HG03175 (cell line): ENCODE results near the gene TMEM72.

Experiments used
- ATAC-seq: cut with Tn5 transposase; IDR thresholded peaks from one replicate; pipeline ENCODE4 v1.9.1; 2021; ENCODE audit warnings: mild to moderate bottlenecking, moderate library complexity; ENCODE audit not compliant: unreplicated experiment

TMEM72 gene

DNA sequence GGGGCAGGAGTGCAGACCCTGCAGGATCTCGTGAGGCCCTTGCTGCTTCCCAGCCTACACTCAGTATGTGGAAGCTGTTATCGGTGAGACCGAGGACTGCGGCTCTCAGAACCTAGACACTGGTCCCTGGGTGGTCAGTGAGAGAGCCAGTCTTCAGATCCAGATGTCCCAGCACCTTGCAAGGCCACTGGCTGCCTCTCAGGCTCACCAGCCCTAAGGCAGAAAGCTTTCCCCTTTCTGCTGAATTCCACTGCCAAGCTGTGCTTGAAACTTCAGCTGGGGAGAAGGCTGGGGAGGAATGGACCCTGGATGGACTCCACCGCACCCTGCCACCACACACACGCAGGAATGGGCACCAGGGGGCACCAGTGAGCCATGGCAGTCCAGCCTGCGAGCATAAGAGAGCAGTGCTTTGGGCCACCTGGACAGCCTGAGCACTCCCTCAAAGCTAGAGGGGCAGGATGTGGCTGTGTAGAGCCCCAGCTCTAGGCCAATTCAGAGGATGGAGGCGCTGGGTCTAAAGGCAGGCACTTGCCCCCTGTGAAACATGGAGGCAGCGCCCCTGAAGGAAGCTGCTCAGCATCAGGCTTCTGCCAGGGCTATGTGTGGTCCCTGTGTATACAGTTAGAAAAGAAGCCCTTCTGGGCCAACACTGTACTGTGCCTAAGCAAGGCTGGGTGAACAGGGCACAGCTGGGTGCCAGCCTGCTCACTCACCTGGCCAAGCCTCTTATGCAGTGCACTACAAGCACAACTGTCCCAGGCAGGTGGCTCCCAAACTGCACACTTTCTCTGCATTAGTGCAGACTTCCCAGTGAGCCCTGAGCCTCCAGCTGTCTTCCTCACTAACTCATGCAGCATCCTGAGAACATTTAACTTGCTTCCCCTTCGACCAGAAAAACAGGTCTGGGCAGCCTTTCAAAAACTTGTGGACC, 21.6 kb downstream of the TMEM72 start:
- ATAC-seq: peak; percentile 94

DNA sequence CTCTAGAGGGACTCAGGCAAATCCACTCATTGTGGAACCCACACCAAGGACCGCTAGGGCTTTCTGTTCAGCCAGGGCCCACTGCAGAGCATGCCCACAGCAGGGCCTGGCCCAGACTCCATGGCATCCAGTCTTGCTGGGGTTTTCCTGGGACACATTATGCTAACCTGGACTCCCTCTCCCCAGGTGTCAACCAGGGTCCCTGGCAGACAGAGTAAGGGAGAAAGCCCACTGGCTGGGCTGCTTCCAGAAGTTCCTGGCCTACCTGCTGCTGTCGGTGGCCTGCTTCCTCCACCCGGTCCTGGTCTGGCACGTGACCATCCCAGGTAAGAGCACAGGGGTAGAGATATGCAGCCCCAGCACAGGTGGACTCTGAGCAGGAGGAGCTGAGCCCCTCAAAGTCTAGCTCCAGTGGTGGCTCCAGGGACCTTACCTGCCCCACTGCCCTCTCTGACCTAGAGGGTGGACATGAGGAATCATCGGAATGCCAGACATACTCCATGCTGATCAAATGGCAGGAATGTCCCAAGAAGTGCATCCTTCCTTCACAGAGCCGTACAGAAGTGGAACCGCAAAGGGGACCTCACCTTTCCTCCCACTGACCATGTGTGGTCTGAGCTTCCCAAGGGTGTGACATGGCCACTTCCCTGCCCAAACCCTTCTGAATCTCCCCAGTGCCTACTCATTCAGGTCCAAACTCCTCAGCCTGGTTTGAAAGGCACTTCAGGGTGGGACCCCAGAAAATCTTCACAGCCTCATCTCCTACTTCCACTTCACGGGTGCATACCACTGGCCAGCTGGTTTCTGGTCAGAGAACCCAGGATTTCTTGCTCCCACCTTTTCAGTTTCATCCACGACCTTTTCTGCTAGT, 22.5 kb downstream of the TMEM72 start:
- ATAC-seq: no peak

DNA sequence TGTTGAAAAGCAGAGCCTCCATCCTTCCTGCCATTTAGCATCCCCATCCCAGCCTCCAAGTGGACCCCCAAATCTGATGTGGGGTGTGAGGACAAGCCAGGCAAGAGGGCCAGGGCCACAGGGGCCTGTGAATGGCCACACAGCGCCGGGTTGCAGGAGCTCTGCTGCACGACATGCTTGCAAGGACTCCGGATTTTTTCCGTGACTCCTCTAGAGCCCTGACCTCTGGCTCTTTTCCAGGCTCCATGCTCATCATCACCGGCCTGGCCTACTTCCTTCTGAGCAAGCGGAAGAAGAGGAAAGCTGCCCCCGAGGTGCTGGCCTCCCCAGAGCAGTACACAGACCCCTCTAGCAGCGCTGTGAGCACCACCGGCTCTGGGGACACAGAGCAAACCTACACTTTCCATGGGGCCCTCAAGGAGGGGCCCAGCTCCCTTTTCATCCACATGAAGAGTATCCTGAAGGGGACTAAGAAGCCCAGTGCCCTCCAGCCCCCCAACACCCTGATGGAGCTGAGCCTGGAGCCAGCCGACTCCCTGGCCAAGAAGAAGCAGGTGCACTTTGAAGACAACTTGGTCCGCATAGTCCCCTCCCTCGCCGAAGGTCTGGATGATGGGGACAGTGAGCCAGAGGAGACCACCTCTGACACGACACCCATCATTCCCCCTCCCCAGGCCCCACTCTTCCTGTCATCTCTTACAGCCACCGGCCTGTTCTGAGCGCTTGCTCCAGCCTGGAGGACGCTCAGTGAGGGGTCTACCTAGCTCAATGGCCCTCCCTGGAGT, 23.5 kb downstream of the TMEM72 start:
- no peak for ATAC-seq

DNA sequence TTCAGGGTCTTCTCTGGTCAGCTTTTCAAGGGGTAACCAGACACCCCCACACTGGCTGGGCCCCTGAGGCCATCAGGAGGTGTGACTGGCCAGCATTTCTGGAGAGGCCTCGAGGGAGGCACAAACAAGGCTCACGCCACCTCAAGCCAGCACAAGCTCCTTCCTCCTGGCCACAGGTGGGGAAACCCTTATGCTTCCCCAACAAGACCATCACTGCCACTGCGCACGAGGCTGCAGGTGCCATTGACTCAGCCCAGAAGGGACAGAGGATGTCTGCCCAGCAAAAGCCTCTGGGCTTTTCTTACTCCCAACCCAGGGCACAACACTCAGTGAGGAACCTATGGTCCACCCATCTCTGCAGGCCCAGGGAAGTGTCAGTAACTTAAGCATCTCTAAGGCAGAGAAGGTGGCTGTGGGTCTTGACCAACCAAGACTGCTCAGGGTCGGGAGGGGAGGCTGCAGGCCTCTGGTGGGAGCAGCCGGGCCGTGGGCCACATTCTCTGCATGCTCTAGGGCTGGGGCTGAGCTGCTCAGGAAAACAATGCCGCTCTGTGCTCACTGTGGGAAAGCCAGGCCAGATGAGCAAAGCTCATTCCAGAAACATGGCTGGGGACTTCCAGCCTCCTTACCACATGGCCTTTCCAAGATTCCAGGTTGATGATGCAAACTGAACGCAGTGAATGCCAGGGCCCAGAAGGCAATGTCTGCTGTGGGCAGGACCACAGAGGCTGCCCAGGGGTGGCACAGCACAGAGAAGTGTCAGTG, 24.2 kb downstream of the TMEM72 start:
- no peak for ATAC-seq

DNA sequence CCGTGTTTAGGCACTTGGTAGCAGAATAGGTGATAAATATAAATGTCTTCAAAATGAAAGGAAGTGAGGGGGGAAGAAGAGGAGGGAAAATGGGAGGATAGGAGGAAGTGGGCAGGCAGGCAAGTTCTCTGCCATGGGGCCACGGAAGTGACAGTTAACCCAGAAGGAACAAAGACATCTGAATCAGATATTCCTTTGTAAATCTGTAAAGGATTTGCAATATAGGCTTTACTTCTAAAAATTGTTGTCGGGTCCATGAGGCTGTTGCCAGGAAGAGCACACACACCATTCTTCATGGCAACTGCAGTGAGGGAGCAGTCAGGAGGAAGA, 24.8 kb downstream of the TMEM72 start:
- ATAC-seq: no peak

DNA sequence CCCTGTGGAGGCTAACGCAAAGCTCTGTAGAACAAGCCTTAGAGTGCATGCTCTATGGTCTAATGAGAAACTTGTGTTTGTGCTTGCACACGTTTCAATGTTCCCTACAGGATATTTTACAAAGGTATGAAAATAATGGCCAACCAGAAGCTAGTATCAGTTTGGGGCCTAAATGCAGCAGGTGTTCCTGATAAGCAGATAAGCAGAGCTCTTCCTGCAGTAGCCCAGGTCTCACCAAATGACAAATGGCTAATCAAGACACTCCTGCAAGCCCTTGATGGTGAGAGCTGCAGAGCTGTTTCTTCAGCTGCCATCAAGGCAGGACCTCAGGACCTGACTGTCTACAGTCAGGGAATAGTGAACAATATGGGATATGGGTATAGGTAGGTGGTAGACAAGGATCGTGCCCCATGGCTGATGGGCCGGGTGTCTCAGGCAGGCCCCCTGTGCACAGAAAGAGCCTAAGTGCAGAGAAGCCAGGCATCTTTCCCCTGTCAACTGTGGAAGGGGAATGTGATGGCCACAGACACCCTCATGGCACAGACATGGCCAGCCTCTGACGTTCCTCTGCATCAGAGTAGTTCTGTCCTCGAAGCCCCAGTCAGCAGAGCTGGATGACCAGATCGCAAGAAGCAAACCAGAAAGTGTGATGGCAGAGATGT, 25.3 kb downstream of the TMEM72 start:
- no peak for ATAC-seq

DNA sequence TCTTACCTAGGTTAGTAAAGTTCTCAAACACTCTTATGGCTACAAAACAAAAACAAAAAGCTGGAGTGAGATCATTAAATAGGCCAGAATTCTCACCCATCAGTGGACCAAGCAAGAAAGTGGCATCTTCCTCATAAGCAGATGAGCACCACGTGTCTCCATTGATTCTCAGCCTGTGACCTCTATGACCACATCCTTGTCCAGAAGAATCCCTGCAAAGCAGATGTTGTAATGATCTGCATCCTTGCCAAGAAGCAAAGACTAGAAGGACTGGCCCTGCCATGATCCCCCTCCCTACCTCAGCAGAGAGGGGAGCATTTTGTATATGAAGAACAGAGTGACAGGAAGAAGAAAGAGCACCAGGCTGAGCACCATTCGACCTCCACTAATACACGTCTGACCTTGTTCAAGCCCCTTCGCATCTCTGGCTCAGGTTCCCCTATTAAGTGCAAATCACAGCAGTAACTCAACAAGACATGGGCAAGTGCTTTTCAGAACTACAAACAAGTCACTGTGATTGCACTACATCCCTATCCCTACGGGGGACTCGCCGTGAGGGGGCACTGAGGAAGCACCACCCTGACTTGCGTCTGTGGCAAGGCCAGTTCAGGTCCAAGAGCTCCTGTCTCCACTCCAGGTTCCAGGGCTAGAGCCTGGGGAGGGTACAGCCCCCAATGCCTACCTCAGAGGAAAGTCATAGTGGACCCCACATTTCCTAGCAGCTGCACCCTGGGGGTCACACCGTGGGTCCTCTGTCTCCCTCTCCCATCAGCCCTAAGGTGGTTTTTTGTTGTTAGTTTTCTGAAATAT, 26.3 kb downstream of the TMEM72 start:
- ATAC-seq: no peak

DNA sequence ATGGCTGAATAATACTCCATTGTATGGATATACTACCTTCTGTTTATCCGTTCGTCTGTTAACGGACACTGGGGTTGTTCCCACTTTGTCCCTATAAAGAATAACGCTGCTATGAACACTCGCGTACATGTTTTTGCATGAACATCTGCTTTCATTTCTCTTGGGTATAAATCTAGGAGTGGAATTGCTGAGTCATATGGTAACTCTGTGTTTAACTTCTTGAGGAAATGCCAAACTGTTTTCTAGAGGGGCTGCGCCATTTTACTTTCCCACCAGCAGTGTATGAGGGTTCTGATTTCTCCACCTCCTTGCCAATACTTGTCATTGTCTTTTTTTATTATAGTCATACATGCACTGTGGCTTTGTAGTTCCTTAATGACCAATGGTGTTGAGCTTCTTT, 27.8 kb downstream of the TMEM72 start:
- ATAC-seq: no peak

DNA sequence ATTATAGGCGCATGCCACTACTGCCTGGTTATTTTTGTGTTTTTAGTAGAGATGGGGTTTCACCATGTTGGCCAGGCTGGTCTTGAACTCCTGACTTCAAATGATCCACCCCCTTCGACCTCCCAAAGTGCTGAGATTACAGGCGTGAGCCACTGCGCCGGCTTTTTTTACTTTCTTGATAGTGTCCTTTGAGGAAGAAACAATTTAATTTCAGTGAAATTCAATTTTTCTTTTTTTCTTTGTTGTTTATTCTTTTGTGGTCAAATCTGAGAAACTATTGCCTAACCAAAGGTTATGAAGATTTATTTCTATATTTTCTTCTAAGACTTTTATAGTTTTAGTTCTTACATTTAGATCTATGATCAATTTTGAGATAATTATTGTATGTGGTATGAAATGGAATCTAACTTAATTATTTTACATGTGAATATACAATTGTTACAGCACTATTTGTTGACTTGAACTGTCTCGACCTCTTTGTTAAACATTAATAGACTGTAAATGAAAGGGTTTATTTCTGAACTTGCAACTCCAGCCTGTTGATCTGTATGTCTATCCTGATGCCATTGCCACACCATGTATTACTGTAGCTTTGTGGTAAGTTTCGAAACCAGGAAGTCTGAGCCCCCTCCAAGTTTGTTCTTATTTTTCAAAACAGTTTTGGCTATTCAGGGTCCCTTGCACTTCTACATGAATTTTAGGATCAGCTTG, 28.7 kb downstream of the TMEM72 start:
- no peak for ATAC-seq

DNA sequence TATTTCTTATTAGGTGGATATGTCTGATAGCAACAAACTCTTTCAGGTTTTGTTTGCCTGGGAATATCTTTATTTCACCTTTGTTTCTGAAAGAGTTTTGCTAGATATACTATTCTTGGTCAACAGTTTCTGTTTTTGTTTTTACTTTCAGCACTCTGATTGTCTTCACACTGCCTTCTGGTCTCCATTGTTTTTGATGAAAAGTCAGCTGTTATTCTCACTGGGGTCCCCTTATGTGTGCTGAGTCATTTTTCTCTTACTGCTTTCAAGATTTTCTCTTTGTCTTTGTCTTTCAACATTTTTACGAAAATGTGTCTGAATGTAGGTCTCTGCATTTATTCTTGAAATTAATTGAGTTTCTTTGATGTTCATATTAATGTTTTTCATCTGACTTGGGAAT, 33.2 kb downstream of the TMEM72 start:
- no peak for ATAC-seq

DNA sequence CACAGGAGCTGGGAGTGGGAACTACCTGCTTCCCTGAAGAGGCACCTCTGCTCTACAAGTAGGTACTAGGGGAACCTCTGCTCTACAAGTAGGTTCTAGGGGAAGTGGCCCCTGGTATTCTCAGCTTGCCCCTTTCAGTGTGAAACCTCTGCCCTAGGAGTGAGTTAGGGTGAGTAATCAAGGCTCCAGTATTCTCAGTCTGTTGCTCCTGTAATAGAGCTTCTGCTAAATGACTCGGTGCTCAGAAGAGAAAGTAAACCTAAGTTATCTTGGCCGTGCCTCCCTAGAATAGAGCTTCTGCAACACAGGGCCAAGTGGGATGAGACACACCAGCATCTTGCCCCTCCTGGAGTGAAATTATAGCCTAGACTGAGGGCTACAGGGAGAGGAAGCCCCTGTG, 35.1 kb downstream of the TMEM72 start:
- peak; percentile 59 for ATAC-seq

DNA sequence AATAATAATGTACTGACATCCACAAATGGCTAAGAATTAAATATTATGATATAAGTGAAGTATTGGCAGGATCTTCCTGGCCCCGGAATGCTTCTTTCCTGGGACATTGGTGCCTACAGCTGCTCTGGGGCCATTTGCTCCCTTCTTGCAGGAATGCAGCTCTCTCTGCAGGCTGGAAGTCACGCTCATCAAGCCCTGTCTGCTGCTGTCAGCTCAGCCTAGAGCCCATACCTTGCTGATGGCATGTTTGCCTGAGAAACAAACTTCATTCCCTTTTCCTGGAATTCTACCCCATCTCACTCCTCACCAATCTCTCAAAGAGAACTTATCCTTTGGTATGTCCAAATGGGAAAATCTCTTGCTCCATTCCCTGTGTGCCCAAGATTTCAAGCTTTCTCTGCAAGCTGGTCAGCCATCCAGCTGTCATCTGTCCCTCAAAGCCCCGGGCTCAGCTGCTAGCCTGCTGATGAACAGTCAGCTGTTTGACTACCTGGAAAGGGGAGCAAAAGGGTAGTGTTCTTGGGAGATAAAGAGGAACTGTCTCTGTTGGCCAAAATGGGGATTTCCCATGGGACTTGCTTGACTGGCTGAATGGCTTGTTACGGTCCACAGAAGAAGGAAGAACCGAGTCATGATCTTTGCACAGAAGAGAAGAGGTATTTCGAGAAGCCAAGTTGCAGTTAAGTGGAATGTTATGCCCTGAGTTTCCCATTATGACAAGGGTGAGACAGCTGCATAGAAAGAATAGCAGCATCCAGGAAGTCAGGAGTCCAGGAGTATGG, 36.4 kb downstream of the TMEM72 start:
- ATAC-seq: peak; percentile 56

DNA sequence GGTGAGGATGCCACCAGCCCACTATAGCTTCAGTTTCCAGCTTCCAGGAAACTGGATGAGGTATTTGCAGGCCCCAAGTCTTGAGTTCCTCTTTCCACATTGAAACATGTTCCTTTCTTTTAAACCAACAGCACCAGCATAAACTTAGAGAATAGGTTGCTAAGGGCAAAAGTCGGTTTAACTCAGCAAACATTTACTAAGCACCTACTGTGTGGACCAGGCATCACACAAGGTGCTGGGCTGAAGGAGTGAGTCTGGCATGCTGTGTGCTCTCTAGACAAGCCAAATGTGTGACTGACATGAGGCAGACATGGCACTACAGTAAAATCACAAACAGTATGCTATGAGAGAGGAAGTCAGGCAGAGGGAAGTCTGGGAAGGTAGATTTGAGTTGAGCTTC, 37.5 kb downstream of the TMEM72 start:
- ATAC-seq: no peak

DNA sequence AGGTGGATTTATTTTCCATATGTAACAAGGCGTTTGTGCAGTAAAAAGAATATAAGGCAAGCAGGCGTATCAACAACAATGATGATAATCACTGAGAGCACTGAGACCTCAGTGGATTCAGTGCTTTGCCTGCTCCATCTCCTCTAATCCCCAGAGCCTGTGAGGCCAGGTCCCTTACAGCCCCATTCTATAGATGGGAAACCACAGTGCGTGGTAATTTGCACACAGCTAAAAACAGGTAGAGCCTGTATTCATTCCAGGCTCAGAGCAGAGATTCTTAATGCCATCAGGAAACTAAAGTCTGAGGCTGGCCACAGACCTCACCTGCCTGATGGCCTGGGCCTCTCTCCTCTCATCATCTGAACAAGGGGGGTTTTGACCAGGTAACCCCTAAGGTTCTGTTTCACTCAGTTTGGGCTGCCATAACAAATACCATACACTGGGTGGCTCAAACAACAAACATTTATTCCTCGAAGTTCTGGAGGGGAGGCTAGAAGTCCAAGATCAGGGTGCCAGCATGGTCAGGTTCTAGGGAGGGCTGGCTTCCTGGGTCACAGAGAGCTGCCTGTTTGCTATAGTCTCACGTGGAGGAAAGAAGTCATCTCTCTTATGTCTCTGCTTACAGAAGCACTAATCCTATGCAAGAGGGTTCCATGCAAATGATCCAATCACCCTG, 38.1 kb downstream of the TMEM72 start:
- ATAC-seq: no peak

DNA sequence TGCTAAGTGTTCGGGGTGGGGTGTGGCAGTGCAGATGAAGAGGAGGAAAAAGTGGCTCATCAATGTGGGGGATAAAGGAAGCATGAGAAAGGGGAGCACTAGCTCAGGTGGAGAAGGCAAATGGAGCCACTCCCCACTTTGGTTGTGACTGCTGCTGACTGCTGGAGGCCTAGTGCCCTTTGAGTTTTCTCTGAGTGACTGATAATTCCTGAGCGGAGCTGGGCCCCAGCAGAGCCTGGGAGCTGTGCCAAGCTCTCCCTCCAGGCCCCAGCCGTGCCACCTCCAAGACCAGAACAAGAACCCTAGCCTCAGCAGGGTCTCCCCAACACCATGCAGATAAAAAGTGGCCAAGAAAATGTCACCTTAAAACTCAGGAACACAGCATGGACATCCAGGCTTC, 38.8 kb downstream of the TMEM72 start:
- no peak for ATAC-seq

DNA sequence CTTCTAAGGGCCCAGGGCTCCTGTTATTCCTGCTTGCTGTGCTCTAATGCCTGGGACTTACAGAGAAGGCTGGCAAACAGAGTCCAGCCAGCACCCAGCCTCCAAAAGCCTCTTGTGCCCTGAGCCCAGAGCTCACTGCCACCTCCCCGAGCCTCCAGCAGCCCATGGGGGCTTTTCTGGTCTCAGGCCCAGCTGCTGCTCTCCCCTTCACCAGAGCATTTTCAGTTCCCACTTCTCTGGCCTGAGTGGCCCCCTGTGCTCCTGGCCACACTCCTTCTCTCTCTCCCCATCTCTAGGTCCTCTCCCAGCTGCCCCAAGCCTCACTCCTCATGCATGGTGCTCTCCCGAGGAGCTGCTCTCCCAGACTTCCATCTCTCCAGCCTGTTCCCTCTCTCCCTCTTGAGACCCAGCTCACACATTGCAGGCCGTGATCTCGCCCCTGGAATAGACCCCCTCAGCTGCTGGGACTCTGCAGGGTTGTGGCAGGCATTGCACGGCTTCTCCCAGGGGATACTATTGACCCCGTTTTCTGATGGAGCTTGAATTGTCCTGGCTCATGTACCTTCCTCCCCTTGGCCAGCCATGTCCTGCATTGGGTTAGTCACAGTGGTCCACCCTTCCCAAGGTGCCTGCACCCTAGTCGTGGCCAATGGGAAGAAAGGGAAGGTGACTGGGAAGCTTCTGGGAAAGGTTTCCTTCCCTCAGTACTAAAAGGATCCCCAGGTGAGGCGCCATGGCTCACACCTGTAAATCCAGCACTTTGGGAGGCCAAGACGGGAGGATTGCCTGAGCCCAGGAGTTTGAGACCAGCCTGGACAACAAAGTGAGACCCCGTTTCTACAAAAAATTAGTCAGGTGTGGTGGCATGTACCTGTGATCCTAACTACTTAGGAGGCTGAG, 39.4 kb downstream of the TMEM72 start:
- no peak for ATAC-seq
